GM10847 (cell line): ENCODE data around the gene CLSTN2.

Source experiments
- POLR2A ChIP-seq: IDR thresholded peaks from 2 replicates; pipeline ENCODE4 v1.6.1; 2011; ENCODE audit not compliant: insufficient read length; ENCODE audit errors: extremely low read depth

CLSTN2 gene

GRCh38 chr3:140052771-140053702, 118.1 kb downstream of the CLSTN2 start:
- no peak for TF ChIP-seq POLR2A

GRCh38 chr3:140053794-140054193, 118.8 kb downstream of the CLSTN2 start:
- no peak for TF ChIP-seq POLR2A

- TF ChIP-seq POLR2A: no peak
These were observed 120.3 kb downstream of the CLSTN2 start for GRCh38 chr3:140055092-140055791.

- TF ChIP-seq POLR2A: no peak
These were observed 121.1 kb downstream of the CLSTN2 start for GRCh38 chr3:140056047-140056446.

- TF ChIP-seq POLR2A: no peak
These were observed 126.2 kb downstream of the CLSTN2 start for GRCh38 chr3:140061211-140061610.

- no peak for TF ChIP-seq POLR2A
These were observed 127.5 kb downstream of the CLSTN2 start for GRCh38 chr3:140062461-140062860.

GRCh38 chr3:140067487-140067886, 132.5 kb downstream of the CLSTN2 start:
- TF ChIP-seq POLR2A: no peak

GRCh38 chr3:140068494-140069017, 133.6 kb downstream of the CLSTN2 start:
- TF ChIP-seq POLR2A: no peak

GRCh38 chr3:140073278-140074045, 138.5 kb downstream of the CLSTN2 start:
- no peak for TF ChIP-seq POLR2A

GRCh38 chr3:140076552-140076951, 141.6 kb downstream of the CLSTN2 start:
- no peak for TF ChIP-seq POLR2A

GRCh38 chr3:140077406-140077805, 142.4 kb downstream of the CLSTN2 start:
- TF ChIP-seq POLR2A: no peak

GRCh38 chr3:140078343-140078742, 143.4 kb downstream of the CLSTN2 start:
- TF ChIP-seq POLR2A: no peak

GRCh38 chr3:140078940-140079339, 144.0 kb downstream of the CLSTN2 start:
- TF ChIP-seq POLR2A: no peak

- no peak for TF ChIP-seq POLR2A
These were observed 146.9 kb downstream of the CLSTN2 start for GRCh38 chr3:140081887-140082286.

GRCh38 chr3:140085001-140085400, 150.0 kb downstream of the CLSTN2 start:
- TF ChIP-seq POLR2A: no peak
